MM.1S (cell line): ENCODE data around the gene TFAM.

Experiments used
- CTCF ChIP-seq: fragments of 300-600 bp; sonication (generic); IDR thresholded peaks from 2 replicates; pipeline ENCODE4 v1.5.1; 2016; ENCODE audit warnings: antibody characterized with exemption, low read length, mixed read lengths
- EZH2 ChIP-seq: fragments of 300-600 bp; sonication (generic); optimal IDR thresholded peaks from 2 replicates; pipeline ENCODE3; 2017; ENCODE audit warnings: low read depth, mild to moderate bottlenecking, antibody characterized with exemption, low read length, mixed read lengths
- EZH2phosphoT487 ChIP-seq: fragments of 300-600 bp; sonication (generic); IDR thresholded peaks from 2 replicates; pipeline ENCODE4 v1.6.1; 2018; ENCODE audit warnings: antibody characterized with exemption, low read length

DNA sequence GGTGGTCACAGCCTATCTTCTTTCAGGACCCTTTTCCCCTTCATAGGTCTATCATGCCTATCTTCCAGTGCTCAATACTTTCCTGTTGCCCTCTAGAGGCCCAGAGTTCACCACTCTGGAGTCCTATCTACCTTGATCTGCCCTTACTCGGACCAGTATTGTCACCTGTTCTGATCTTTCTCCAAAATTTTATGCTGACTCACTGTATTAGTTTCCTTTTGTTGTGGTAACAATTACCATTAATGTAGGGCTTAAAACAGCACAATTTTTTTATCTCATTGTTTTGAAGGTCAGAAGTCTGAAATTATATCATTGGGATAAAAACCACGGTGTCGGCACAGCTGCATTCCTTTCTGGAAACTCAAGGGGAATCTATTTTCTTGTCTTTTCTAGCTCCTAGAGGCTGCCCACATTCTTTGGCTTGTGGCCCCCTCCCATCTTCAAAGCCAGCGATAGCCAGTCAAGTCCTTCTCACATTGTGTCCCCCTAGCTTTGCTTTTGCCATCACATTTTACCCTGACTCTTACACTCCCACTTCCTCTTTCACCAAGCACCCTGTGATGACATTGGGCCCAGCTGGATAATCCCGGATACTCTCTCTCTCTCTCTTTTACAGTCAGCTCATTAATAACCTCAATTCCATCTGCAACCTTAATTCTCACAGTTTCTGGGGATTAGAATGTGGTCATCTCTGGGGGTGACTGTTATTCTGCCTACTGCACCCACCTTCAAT is 54.6 kb downstream of the TFAM start:
- TF ChIP-seq CTCF, result no peak
- no peak for TF ChIP-seq EZH2
- no peak for TF ChIP-seq EZH2phosphoT487
